Measurements from ENCODE around the gene RELA.
A peak's percentile ranks its signal among the peaks of the same experiment; 100 is the strongest.
"Not testable (repeated sequence)": the region's sequence is repeated elsewhere in the genome, so short reads cannot be mapped to it uniquely, and the experiment has no call there.

The RELA gene

DNA sequence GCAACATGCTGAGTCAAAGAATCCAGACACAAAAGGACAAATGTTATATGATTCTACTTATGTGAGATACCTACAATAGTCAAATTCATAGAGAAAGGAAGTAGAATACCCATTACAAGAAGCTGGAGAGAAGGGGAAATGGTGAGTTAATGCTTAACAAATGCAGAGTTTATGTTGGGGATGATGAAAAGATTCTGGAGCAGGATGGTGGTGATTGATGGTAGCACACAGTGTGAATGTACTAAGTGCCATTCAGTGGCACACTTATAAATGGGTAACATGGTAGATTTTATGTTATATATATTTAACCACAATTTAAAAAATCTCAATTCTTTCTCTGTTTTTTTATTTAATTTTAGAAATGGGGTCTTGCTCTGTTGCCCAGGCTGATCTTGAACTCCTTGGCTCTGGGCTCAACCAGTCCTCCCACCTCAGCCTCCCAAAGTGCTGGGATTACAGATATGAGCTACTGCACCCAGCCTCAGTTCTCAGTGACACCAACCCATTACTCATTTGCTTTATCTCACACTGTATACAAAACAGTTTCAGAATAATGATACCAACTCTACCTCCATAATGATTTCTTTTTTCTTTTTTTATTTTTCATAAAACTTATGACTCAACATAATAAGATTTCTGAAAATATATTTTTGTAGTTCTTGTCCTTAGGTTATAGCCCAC is 9.6 kb upstream of the RELA start:
- DNase-seq = no peak

DNA sequence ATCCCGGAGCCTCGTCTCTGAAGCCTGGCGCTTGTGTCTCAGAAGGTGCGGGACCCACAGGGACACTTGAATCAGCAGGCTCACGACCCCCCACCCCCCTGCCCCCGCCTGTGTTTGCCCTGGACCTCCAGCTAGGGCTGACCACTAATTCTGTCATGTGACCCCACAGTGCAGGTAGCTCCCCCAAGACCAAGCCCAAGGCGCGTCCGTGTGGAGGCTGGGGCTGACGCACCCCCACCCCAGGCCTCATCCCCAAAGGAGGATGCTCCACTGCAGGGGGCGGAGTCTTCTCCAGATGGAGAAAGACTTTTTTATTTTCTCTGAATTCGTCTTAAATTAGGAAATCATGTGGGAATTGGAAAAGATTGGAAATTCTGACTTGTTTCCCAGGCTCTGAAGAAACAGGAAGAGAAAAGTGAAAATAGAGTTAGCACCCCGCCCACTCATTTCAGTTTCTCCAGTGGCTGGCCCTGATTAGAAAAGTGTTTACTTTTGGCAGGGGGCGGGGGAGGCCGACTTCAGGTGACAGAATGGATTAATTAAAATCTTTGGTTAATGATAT is 1.0 kb upstream of the RELA start:
- peak in 31 of 56 donors; percentile 33 to 82 (median 64) for DNase-seq

DNA sequence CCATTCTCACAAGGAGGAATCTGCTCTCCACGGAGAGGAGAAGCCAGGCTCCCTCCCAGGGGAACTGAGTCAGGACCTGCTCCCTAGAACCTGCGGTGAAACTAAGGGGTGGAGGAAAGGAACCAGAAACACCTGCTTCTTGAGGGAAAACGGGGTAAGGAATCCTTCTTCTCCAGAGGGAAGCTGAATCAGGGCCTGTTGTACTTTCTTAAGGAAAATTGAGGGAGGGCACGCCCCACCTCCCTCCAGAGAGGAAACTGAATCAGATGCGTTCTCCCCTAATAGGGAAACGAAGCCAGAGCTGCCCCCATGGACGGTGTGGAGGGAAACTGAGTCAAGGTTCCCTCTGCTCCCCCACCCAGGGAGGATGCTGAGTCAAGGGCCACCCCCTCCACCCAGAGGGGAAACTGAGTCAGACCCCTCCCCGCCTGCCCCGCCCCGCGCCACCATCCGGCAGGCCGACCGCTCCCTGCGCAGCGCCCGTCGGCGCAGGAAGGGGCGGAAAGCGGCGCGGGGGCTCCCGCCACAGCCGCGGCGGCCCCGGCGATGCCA is 393 bp downstream of the RELA start:
- no peak for DNase-seq

DNA sequence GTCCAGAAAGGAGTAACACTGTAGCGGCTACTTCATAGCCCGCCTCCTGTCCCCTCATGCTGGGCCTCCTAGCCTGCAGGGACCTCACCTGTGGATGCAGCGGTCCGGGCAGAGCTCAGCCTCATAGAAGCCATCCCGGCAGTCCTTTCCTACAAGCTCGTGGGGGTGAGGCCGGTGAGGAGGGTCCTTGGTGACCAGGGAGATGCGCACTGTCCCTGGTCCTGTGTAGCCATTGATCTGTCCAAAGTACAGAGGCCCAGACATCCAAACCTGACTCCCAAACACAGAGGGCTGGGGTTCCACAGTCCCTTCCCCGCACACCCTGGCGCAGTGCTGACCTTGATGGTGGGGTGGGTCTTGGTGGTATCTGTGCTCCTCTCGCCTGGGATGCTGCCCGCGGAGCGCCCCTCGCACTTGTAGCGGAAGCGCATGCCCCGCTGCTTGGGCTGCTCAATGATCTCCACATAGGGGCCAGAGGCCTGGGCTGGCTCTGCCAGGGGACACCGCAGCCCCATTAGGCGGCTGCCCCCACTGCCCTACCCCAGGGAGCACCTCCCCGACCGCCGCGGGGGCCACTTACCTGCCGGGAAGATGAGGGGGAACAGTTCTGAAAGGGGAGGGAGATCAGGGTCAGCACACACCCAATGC is 993 bp downstream of the RELA start:
- DNase-seq = no peak

DNA sequence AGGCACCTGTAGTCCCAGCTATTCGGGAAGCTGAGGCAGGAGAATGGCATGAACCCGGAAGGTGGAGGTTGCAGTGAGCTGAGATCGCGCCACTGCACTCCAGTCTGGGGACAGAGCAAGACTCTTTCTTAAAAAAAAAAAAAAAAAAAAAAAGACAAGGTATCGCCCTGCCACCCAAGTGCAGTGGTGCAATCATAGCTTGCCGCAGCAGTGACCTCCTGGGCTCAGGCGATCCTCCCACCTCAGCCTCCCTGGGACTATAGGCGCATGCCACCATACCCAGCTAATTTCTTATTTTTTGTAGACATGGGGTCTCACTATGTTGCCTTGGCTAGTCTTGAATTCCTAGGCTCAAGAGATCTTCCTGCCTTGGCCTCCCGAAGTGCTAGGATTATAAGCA is 1.8 kb downstream of the RELA start:
- DNase-seq = not testable (repeated sequence)

DNA sequence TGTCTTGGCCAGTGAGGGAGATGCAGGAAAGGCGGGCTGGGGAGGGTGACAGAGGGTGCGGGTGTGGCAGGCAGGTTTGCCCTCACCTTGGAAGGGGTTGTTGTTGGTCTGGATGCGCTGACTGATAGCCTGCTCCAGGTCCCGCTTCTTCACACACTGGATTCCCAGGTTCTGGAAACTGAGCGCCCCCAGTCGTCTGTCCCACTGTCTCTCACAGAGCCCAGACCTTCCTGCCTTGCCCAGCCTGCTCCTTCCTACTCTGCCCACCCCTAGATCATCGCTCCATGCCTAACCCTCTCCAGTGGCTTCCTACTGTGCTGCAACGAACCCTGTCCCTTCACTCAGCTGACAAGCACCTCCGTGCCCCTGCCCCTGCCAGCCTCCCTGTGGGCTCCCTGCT is 2.7 kb downstream of the RELA start:
- no peak for DNase-seq

DNA sequence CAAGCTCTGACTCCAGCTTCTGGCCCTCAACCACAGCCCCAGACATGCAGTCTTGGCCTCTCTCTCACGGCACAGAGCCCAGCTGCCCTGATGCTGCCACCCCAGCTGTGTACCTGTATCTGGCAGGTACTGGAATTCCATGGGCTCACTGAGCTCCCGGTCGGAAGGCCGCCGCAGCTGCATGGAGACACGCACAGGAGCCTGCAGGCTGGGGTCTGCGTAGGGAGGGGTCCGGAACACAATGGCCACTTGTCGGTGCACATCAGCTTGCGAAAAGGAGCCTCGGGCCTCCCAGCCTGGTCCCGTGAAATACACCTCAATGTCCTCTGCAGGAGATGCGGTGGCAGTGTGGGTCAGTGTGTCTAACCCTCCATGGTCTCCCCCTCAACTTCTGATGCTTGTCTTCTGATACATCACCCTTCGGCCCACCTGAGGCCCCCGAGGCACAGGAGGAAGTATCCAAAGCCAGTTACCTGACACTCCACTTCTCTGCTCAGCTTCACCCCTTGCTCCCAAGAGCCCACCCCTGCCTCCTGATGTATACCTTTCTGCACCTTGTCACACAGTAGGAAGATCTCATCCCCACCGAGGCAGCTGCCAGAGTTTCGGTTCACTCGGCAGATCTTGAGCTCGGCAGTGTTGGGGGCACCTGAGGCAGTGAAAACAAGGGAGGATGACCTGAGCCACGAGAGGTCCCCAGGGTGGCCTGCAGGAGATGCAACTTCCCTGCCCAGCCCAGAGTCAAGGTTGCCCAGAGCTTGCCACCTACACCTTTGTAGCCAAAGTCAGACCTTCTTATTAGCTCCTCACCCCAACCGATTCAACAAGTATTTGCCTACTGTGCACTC is 4.3 kb downstream of the RELA start:
- DNase-seq = no peak

DNA sequence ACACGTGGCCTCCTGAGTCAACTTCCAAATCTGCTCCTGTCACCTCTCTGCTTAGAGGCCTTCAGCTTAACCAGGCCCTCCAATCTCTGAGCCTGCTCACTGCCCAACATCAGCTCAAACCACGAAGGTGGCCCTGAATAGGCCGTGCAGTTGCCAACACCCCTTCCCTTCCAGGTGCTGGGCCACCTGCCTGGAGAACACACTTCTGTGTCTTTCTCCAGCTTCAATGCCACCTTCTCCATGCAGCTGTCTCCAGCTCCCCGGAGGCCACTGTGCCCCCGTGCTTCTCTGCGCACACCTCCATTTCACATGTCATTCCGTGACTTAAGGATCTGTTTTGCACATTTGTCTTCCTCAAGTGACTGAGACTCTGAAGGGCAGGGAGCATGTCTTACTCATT is 5.3 kb downstream of the RELA start:
- no peak for DNase-seq

DNA sequence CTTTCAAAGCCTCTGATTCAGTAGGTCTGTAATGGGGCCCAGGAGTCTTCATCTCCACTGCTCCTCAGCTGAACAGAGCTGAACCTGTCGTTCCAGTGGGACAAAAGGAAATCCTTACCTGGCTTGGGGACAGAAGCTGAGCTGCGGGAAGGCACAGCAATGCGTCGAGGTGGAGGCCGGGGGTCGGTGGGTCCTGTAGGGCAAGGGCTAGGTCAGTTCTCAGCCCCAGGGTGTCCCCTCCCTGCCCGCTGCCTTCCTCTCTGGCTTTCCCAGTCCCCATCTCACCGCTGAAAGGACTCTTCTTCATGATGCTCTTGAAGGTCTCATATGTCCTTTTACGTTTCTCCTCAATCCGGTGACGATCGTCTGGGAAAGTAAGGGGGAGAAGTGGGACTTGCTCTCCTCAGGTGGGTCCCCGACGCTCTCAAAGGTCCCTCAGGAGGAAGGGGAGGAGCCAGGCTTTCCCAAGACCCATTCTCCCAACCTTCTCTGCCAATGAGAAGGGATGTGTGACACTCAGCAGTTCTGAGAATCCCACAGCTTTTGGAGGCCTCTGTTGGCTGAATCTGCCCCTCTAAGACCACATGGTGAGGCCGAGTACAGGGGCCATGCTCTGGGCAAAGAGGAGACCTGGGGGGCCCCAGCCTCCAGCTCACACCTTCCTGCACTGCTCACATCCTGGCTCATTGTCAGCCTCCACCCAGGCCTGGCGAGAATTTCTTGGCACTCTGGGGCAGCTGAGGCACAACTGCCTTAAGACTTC is 7.0 kb downstream of the RELA start:
- DNase-seq = no peak

DNA sequence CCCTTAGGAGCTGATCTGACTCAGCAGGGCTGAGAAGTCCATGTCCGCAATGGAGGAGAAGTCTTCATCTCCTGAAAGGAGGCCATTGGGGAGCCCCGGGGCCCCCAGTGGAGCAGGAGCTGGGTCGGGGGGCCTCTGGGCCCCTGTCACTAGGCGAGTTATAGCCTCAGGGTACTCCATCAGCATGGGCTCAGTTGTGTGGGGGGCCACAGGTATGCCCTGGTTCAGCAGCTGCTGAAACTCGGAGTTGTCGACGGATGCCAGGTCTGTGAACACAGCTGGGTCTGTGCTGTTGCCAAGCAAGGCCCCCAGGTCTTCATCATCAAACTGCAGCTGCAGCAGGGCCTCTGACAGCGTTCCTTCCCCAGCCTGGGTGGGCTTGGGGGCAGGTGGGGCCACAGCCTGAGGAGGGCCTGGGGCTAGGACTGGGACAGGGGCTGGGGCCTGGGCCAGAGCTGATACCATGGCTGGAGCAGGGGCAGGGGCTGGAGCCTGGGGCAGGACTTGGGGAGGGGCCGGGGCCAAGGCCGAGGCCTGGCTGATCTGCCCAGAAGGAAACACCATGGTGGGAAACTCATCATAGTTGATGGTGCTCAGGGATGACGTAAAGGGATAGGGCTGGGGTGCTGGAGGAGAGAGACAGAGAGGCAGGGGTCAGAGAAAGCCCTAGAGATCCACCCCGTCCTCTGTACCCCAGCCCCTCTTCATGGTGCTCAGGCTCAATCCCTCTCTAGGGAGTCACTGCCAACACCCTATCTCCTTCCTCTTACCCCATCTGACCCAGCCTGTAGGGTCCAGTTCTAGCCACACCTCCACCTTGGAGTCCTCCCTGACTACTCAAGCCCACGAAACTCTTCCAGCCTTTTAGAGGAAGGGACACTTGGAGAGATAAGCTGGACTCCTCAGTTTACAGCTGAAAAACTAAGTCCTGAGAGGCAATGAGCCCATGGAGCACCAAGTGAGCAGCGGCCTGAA is 8.1 kb downstream of the RELA start:
- DNase-seq = no peak

DNA sequence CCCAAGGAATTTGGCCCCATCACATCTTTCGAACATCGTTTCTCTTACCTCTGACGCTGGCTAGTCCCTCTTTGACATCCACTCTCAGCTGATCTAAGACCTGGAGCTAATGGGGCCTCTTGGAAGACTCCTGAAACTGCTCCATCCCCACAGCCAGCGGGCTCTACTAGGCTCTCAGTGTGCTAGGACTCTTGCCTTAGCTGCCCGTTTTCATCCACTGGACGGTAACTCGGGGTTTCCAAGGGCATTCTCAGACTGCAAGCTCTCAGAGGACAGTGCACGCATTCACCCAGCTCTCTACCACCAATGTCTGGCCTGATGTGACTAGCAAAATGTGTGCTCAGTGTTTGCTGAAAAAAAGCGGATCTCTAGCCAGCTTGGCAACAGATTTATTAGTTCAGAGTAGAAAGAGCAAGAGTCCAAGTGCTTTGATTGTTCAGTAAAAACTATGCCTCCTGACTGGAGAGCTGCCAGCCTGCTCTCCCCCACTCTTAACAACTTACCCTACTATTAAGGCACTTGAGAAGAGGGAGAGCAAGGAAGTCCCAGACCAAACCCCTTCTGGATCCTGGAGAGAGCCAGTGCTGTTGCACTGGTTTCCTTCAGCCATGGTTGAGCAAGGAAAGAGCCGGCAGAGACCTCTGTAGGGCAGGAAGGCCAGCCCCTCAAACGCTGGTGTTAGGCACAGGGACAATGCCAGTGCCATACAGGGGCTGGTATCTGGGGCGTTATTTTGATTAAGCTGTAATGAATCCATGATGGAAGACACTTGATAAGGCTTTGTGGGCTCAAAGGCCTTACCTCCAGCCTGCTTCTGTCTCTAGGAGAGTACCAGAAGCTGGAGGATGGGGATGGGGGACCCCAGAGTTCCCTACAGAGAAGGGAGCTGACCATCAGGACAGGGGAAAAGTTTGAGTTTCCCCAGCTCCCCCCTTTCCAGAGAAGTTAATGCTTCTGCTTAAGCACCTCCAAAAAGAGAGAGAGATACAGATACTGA is 9.2 kb downstream of the RELA start:
- peak in 24 of 56 donors; percentile 24 to 83 (median 54) for DNase-seq

DNA sequence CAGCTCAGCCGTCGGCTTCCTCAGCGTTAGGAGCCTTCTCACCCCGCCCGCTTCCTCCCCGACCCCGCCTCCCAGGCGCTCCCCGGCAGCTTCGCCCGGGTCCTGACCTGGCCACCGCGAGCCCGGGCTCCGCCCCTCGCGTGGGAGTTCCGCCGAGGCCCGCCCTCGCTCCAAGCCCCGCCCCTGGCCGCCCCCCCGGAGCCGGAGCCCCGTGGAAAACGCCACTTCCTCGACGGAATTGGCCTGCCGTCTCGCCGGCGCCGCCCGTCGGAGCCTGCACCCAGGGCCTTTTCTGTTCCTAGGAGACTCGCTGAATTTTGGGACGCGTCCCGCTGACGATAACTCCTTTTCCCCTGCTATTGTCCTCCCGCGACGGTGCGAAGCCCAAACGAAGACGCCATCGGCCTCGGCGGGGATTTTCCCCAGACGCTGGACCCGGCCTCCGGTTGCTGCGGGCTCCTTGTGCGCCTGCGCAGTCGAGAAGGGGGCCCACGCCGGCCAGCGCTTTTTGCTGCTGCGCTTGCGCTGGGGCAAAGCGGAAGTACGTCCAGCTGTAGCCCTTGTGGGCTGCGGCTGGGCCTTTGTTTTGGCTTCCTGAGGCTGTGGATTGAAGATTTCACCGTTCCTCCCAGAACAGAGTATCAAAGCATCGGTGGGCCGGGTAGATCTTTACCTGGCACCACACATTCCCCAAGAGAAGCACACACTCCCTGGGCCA is 10.0 kb downstream of the RELA start:
- DNase-seq = peak; percentile 29 to 95 (median 84)

DNA sequence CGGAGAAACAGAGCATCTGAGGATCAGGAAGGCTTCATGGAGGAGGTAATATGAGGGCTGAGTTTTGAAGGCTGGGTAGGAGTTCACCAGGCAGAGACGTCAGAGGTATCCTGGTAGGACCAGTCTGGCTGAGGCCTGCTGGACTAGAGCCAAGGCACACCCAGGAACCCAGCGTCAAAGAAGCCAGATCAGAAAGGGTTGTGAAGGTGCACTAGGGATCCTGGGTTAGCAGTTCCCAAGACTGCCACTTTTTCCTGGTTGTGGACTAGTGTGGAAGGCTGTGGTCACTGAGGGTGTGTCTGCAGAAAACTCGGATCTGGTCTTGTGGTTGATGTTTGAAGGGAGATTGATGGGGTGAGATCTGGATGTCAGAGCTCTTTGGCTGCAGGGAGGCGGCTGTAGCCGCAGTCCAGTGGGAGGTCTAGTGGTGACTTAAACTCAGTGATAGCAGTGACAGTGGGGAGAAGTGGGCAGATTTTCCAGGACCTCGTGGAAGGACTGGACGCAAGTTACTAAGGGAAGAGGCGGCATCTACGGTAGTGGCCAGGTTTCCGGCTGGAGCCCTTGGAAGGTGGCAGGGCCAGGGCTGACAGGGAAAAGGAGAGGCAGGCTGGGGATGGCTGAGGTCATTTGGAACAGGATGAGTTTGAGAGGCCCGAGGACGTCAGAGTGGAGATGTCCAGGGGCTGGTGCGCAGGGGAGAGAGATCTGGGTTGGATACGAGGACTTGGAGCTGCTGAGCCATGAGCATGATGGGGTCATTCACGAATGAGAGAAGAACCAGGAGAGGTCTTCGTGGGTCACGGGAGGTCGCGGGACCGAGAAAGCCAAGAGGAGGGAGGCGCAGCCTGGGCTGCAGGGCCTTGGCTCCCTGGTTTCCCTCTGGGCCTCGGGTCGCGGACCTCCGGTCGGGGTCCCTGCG is 10.9 kb downstream of the RELA start:
- no peak for DNase-seq

DNA sequence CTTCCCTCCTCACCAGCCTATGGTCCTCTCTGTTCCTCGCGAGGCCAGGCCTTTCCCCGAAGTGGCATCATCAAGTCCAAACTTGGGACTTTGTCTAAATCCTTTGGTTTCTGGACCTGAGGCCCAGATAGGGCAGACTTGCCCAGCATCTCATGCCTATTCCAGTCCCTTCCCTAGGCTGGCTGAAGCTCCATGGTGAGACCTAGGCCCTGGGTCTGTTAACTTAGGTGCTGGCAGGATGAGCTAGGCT is 11.5 kb downstream of the RELA start:
- DNase-seq = no peak

DNA sequence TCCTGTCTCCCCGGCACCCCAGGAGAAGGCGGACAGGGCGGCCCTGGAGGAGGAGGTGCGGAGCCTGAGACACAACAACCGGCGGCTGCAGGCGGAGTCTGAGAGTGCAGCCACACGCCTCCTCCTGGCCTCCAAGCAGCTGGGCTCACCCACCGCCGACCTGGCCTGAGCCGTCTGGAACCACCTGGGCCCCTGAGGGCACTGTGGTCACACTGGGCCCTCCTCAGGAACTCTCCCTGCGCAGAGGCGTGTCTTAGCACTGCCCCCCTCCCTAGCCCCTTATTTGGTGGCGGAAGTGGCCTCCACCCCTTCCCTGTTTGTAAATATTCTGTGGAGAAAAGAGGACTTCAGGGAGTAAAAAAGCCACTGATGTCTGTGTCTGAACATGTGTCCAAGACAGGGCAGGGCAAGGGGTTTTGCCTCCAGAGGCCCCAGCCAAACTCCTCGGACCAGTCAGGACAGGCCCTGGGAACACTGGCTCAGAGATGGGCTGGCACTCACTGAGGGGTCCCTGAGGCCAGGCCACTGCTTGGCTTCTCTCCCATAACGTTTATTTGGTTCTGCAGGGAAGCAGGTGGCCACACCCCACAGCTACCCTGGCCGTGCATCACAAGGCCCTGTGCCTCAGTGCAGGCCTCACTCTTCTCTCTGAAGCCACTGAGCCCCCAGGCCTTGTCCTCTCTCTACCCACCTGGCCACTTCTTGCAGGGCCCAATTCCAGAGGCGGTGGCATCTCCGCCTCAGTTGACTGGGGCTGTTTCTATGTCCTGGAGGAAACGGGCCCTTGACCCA is 12.0 kb downstream of the RELA start:
- DNase-seq = no peak
